Thoracic aorta (tissue), 2 donors: Measurements from ENCODE around the gene NLGN1. TPM values are rescaled to one million over a fixed set of nuclear protein-coding genes. Genes with fewer than 3 reads are reported as not detected.
A peak's percentile ranks its signal among the peaks of the same experiment; 100 is the strongest.

ENCODE experiments used
- ATAC-seq: fragments of 150-250 bp; one replicate; pipeline ENCODE4 v1.8.0; 2017; ENCODE audit warnings: low read depth; ENCODE audit not compliant: insufficient number of reproducible peaks, low FRiP score
- DNase-seq: peaks from one replicate; pipeline ENCODE4 v3.0.0-alpha.2; 2020; ENCODE audit warnings: low spot score
- H3K27ac ChIP-seq, 2 donors: fragments of 200-600 bp; sonication (generic); 1 replicate in 1 of 2; 2 replicates in 1 of 2; pipeline ENCODE4 v1.5.1; 2016; ENCODE audit warnings: mild to moderate bottlenecking in 2 of 2, moderate library complexity in 2 of 2
- H3K27me3 ChIP-seq: fragments of 200-600 bp; sonication (generic); replicated peaks from 2 replicates; pipeline ENCODE4 v1.6.0; 2016; ENCODE audit warnings: mild to moderate bottlenecking; ENCODE audit not compliant: insufficient read depth
- H3K36me3 ChIP-seq: fragments of 200-600 bp; sonication (generic); one replicate; pipeline ENCODE4 v1.5.1; 2016
- H3K4me1 ChIP-seq, 2 donors: fragments of 200-600 bp; sonication (generic); 1 replicate in 1 of 2; 2 replicates in 1 of 2; pipeline versions ENCODE4 v1.5.1 to v1.6.0; 2016; ENCODE audit warnings: low read depth in 2 of 2, mild to moderate bottlenecking in 1 of 2; ENCODE audit not compliant: control insufficient read depth in 1 of 2
- H3K4me3 ChIP-seq: fragments of 200-600 bp; sonication (generic); 2 replicates; pipeline ENCODE4 v1.5.1; 2016; ENCODE audit warnings: mild to moderate bottlenecking
- H3K9me3 ChIP-seq: fragments of 200-600 bp; sonication (generic); 2 replicates; pipeline ENCODE4 v1.5.1; 2016
- CTCF ChIP-seq: fragments of 200-600 bp; sonication (generic); IDR thresholded peaks from one replicate; pipeline ENCODE4 v1.5.1; 2019; ENCODE audit warnings: antibody characterized with exemption
- total RNA-seq, 2 donors: library from RNA; depleted of rRNA; stranded (reverse); fragments of >200 nt; gene quantifications; one replicate each; pipeline versions ENCODE4 v1.1.0 to v1.2.3, GENCODE V29; 2016

NLGN1 gene
- total RNA-seq, 2 donors from 2014 or later: 17.8 to 18.3 TPM

GRCh38 chr3:173404156-173404555 is 6.6 kb downstream of the NLGN1 start:
- H3K4me3 ChIP-seq: no peak overlapping the region
- no peaks in the 10 kb centered on the region for H3K27me3 ChIP-seq
- DNase-seq (no peak), ATAC-seq (no peak)
- no peak overlapping the region for H3K27ac ChIP-seq
- H3K36me3 ChIP-seq: no peaks in the 10 kb centered on the region
- no peak for TF ChIP-seq CTCF
- peaks cover 4 to 6% of the 10 kb centered on the region in 2 donors for H3K4me1 ChIP-seq
- no peaks in the 10 kb centered on the region for H3K9me3 ChIP-seq

- H3K9me3 ChIP-seq: no peaks in the 10 kb centered on the region
- no peaks in the 10 kb centered on the region for H3K36me3 ChIP-seq
- H3K27me3 ChIP-seq: no peaks in the 10 kb centered on the region
- H3K4me1 ChIP-seq: no peaks in the 10 kb centered on the region
- H3K27ac ChIP-seq: no peak overlapping the region
- H3K4me3 ChIP-seq: no peak overlapping the region
- DNase-seq: no peak
- no peak for ATAC-seq
- TF ChIP-seq CTCF: no peak
Observed at GRCh38 chr3:173410436-173410835, 12.9 kb downstream of the NLGN1 start.

GRCh38 chr3:173410849-173411248 is 13.3 kb downstream of the NLGN1 start:
- ATAC-seq (no peak), DNase-seq (no peak)
- Histone ChIP-seq H3K4me1 (no peaks in the 10 kb centered on the region), H3K9me3 (no peaks in the 10 kb centered on the region), H3K27ac (no peak overlapping the region), H3K4me3 (no peak overlapping the region), H3K36me3 (no peaks in the 10 kb centered on the region), H3K27me3 (no peaks in the 10 kb centered on the region)
- TF ChIP-seq CTCF: no peak

GRCh38 chr3:173411375-173411973 is 13.9 kb downstream of the NLGN1 start:
- no peaks in the 10 kb centered on the region for H3K36me3 ChIP-seq
- no peaks in the 10 kb centered on the region for H3K4me1 ChIP-seq
- H3K27me3 ChIP-seq: no peaks in the 10 kb centered on the region
- ATAC-seq (no peak), DNase-seq (no peak)
- no peaks in the 10 kb centered on the region for H3K9me3 ChIP-seq
- no peak overlapping the region for H3K27ac ChIP-seq
- peak overlapping the region; percentile 54 for H3K4me3 ChIP-seq
- peak; percentile 34 for TF ChIP-seq CTCF

GRCh38 chr3:173416070-173416469 is 18.5 kb downstream of the NLGN1 start:
- TF ChIP-seq CTCF: no peak
- no peak for DNase-seq
- no peaks in the 10 kb centered on the region for H3K36me3 ChIP-seq
- H3K4me1 ChIP-seq: no peaks in the 10 kb centered on the region
- no peak for ATAC-seq
- no peaks in the 10 kb centered on the region for H3K27me3 ChIP-seq
- no peaks in the 10 kb centered on the region for H3K9me3 ChIP-seq
- no peak overlapping the region for H3K27ac ChIP-seq
- H3K4me3 ChIP-seq: no peak overlapping the region
